IPS-18c (cell line): ENCODE results near the gene MICAL3.
A peak's percentile ranks its signal among the peaks of the same experiment; 100 is the strongest.
"Not testable (repeated sequence)": the region's sequence is repeated elsewhere in the genome, so short reads cannot be mapped to it uniquely, and the experiment has no call there.

Experiments used
- H3K4me3 ChIP-seq: 2 replicates; pipeline ENCODE4 v1.7.0; 2013; ENCODE audit warnings: low read depth, mild to moderate bottlenecking, low read length, moderate library complexity; ENCODE audit not compliant: insufficient read depth
- H3K9me3 ChIP-seq: one replicate; pipeline ENCODE4 v1.6.1; 2013; ENCODE audit warnings: mild to moderate bottlenecking, low read length, moderate library complexity; ENCODE audit not compliant: control insufficient read depth, insufficient read depth

MICAL3 gene, protein sequence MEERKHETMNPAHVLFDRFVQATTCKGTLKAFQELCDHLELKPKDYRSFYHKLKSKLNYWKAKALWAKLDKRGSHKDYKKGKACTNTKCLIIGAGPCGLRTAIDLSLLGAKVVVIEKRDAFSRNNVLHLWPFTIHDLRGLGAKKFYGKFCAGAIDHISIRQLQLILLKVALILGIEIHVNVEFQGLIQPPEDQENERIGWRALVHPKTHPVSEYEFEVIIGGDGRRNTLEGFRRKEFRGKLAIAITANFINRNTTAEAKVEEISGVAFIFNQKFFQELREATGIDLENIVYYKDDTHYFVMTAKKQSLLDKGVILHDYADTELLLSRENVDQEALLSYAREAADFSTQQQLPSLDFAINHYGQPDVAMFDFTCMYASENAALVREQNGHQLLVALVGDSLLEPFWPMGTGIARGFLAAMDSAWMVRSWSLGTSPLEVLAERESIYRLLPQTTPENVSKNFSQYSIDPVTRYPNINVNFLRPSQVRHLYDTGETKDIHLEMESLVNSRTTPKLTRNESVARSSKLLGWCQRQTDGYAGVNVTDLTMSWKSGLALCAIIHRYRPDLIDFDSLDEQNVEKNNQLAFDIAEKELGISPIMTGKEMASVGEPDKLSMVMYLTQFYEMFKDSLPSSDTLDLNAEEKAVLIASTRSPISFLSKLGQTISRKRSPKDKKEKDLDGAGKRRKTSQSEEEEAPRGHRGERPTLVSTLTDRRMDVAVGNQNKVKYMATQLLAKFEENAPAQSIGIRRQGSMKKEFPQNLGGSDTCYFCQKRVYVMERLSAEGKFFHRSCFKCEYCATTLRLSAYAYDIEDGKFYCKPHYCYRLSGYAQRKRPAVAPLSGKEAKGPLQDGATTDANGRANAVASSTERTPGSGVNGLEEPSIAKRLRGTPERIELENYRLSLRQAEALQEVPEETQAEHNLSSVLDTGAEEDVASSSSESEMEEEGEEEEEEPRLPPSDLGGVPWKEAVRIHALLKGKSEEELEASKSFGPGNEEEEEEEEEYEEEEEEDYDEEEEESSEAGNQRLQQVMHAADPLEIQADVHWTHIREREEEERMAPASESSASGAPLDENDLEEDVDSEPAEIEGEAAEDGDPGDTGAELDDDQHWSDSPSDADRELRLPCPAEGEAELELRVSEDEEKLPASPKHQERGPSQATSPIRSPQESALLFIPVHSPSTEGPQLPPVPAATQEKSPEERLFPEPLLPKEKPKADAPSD (N-terminal part only)

DNA sequence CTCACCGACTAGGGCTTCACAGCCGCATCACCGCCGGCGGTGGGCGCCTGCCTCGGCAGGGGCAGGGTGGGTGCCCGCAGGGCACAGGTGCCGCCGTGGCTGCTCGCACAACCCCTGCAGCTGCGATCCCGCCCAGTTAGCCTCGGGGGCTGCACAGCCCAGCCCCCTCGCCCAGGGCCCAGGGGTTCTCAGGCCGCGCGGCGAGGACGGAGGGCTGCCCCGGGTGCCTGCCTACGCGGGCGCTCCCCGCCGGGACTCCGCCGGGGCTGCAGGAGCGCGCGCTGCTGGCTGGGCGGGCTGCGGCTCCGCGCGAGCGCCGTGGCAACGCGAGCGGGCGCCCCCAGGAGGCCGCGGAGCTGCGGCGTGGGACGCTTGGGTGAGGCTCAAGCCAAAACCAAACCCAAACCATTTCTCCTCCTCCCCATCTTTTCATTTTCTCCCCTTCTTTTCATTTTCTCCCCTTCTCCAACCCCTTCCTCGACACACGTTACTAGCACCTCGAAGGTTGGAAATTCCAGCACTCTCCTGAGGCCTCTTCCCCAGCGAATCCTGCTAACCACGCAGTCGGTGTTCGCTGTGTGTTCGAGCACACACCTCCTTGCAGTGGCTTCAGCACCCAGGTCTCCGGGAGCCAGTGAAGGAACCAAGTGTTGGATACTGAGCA lies at the start of gene MICAL3:
TSS of gene MICAL3 (minus strand) at position 286 of the 664 bp plus-strand sequence. CDS start 117,749 bp downstream, outside the sequence.
- Histone ChIP-seq H3K4me3 (peak within 1 kb of the TSS; percentile 63), H3K9me3 (no peaks in the 10 kb centered on the region)

DNA sequence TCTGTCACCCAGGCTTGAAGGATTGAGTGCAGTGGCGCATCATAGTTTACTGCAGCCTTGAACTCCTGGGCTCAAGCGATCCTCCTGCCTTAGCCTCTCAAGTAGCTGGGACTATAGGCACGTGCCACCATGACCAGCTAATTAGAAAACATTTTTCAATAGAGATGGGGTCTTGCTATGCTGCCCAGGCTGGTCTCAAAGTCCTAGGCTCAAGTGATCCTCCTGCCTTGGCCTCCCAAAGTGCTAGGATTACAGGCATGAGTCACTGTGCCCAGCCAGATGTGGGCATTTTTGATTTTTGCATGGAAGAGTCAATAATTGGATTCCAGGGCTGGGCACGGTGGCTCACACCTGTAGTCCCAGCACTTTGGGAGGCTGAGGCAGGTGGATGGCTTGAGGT lies 49.6 kb upstream of the MICAL3 start:
- H3K4me3 ChIP-seq, H3K9me3 ChIP-seq: not testable (repeated sequence)

DNA sequence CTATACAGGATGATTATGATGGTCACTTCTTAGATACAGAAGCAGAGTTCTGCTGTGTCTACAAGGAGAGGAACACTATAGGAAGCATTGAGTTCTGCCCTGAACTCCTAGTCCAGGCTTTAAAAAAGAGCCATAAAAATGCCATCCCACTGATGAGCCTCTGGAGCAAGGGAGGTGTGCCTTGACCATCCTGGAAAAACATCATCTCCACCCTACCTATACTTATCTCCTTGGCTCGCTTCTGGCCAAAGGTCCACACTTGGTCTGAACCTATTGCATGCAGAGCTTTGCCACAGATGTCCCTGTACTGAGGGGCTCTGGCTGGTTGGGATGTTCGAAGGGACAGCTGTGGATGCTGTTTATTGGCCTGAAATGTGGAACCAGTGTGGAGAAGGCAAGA lies 49.1 kb upstream of the MICAL3 start:
- no peak overlapping the region for H3K4me3 ChIP-seq
- H3K9me3 ChIP-seq = no peaks in the 10 kb centered on the region

DNA sequence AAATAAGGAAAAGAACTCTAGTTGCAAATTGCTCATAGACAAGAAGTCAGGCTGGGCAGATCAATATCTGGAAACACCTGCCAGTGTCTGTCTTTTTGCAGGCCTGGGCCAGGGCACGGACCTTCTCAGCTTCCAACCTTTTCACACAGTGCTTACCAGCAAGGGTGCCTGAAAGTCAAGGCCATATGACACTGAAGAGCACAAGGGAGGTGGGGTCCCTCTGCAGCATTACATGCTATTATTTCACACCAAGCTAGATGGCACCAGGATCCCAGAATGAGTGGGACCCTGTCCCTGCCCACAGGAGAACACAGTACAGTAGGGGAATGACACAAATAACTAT lies 47.6 kb upstream of the MICAL3 start:
- no peak overlapping the region for H3K4me3 ChIP-seq
- no peaks in the 10 kb centered on the region for H3K9me3 ChIP-seq

DNA sequence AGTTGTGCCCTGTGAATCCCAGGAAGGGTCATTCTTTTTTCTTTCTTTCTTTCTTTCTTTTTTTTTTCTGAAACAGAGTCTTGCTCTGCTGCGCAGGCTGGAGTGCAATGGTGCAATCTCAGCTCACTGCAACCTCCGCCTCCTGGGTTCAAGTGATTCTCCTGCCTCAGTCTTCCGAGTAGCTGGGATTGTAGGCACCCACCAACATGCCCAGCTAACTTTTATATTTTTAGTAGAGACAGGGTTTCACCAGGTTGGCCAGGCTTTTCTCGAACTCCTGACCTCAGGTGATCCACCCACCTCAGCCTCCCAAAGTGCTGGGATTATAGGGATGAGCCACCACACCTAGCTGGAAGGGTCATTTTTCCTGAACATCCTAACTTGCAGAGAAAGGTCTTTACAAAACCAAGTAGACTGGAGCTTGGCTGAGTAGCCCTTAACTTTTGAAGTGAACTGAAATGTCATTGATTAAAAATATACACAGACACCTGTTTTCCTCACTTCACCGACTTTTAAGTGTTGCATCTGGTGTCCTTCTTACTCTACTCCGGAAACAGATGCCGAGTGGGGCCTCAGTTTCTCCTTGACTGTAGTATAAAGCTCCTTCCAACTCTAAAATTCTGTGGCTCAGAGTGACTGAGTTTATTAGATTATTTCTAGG lies 47.1 kb upstream of the MICAL3 start:
- not testable (repeated sequence) for H3K9me3 ChIP-seq, H3K4me3 ChIP-seq

DNA sequence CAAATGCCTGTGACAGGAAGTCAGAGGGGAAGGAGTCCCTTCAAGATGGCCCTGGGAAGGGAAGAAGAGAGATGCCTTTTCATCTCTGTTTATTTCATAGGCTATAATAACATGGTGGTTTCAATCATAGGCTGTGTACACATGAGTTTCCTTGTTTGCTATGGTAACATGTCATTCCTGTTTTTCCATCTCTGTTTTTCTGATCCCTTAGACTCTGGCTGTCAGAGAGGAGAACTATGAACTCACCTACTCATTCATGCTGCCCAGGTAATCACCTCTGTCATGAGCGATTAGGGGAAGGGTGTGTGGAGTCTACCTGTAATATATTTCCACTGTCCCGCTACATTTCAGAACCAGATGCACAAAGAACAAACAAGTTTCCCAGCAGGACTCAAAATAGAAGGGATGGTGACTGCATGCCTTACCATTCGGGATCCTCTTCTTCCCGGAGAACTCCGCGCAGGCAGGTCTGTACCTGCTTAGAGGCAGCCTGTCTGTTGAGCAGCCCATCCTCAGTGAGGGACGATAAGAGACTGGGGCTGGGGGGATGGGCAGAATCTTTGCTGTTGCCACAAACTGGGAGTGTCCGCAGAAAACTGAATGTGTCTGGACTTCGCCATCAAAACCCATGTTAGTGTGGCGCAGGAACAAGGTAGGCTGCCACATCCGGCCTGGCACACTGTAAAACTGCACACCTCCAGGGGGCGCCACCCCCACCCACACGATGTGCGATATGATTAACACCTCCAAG lies 46.4 kb upstream of the MICAL3 start:
- Histone ChIP-seq H3K4me3 (no peak overlapping the region), H3K9me3 (no peaks in the 10 kb centered on the region)

DNA sequence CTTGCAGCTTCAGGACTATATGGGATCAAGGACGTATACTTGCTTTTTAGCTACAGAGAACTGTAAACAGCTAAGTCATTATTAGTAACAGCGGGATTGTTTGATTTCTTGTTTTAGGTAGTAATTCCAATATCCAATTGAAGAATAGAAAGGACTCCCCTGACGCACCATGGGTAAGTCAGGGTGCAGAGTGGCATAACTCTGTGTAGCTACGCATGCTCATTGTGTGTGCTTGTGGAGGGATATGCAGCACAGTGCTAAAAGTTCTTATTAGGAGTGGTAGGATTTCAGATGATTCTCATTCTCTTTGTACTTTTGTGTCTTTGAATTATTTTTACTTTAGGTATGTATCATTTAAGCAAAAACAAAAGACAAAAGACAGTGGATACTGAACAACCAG lies 45.7 kb upstream of the MICAL3 start:
- Histone ChIP-seq H3K4me3 (no peak overlapping the region), H3K9me3 (no peaks in the 10 kb centered on the region)

DNA sequence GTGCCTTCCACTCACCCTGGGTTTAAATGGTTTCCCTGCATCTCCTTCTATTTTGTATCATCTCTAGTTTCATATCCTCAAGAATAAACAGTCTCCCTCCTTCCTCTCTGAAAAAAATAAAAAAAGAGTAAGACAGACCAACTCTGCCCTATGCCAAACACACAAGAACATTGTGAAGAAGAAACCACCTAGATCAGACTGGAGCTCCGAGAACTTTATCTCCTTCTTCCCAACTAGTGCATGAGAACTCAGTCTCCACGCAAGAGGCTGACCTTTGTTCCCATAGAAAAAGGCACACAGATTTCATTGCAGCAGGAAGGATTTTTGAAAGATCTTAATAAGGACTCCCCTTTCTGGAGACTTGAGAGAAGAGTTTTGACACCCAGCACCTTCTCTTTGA lies 44.7 kb upstream of the MICAL3 start:
- Histone ChIP-seq H3K4me3 (no peak overlapping the region), H3K9me3 (no peaks in the 10 kb centered on the region)

DNA sequence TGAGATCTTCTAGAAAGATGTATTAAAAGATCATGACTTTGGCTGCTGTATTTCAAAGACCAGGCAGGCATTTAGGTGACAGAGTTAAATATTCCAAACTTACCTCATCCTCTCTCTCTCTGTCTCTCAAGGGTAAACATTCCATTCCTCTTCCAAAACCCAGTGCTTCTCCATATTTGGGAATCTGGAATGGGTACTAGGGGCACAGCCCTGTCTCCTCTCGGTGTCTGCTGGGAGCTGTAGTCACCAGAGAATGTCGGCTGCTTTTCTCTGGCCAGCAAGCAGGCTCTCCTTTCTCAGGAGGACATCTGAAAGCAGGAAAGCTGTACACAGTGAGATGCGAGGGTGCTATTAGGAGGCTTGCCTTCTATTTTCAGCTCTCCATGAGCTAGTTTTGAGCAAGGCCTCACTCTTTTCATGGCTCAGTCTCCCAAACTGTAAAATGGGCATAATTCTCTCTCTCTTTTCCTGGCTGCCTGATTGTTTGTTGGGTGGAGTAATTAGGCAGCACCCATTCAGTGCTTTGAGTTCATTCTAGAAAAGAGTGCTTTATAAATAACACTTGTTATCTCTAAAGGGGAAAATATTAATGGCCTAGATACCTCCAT lies 44.1 kb upstream of the MICAL3 start:
- H3K4me3 ChIP-seq = no peak overlapping the region
- no peaks in the 10 kb centered on the region for H3K9me3 ChIP-seq

DNA sequence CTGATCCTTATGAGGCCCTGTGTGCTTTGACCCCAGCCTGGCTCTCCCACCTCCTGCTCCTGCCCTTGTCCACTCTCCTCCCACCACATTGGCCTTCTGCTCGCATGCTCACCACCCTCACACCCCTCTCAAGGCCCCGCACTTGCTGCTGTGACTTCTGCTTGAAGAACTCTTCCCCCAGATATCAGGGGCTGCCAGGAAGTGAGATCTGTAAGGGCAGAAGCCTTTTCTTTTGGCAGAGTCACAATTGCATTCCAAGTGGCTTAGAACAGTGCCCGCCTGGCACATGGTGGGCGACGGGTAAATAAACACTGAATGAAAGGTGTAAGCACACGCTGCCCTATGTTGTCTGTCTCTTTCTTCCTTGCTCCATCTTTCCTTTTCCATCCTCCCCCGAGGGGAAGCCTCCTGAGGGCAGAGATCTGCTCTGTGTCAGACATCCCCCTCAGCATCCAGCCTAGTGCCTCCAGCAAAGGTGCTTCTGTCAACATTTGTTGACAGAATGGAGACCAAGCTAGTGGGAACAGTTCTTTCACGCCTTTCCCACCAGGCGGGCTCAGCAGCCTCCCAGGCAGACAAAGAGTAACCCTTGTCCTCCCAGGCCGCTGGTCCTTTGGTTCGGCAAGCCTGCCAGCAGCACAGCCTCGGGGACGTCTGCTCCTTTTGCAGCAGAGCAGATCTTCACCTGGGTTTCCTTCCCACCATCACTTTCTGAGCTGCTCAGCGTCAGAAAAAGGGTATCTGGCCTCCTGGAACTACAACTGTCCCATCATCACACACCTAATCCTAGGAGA lies 43.4 kb upstream of the MICAL3 start:
- Histone ChIP-seq H3K4me3 (no peak overlapping the region), H3K9me3 (no peaks in the 10 kb centered on the region)

DNA sequence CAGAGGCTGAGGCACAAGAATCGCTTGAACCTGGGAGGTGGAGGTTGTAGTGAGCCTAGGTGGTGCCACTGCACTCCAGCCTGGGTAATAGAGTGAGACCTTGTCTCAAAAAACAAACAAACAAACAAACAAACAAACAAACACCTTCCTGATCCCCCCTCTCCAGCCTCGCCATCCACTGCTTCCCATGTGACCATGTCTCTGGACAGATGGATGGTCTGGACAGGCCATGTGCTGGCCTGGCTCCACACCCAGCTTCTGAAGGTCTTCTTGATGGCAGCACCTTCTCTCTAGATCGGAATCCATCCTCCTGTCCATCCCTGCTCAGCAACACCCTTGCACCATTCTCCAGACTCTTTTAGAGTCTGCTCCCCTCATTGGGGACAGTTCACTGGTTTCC lies 42.8 kb upstream of the MICAL3 start:
- Histone ChIP-seq H3K9me3 (no peaks in the 10 kb centered on the region), H3K4me3 (no peak overlapping the region)

DNA sequence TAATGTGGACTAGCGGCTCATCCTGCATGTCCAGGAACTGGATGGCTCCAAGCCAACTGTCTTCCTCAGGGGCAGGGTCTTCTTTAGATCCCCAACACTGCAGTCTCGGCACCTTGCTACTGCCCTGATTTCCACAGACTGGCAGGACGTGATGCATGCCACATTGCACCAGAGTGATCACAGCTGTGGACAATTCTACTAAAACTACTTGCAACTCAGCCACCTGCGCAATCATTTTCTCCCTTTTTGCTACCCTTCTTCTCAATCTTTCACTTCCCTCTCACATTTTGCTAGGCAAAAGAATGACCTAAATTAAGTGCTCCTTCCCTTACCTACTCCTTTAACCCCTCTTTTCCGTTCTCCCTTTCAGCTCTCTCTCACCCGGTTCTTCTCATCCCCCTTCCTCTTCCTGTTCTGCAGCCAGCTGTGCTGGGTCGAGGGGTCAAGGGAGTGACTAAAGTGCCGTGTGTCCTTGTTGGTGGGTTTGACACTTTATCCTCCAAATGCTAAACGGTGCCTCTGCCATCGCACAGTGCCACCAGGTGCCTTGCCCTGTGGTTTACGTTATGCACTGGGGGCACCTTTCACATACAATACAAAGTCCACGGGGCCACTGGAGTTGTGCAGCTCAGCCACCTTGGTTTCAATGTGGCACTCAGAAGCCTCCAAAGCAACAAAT lies 42.0 kb upstream of the MICAL3 start:
- H3K9me3 ChIP-seq = no peaks in the 10 kb centered on the region
- no peak overlapping the region for H3K4me3 ChIP-seq

DNA sequence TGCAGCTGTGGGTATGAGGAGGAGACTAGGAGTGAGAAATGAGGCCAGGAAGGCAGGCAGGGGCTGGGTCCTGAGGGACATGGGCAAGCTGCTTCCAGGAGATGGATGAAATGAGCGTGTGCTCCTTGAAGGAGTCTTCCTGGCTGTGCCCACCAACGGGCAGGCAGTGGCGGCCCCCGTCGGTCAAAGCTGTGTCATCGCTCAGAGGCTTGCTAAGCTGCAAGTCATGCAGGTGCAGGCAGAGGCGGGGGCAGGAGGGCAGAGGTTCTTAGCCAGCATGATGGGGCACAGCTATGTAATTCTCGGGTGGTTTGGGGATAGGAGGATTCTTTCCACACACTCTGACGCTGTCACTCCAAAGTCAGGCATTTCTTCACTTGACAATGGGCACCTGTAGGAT lies 40.9 kb upstream of the MICAL3 start:
- H3K4me3 ChIP-seq = no peak overlapping the region
- no peaks in the 10 kb centered on the region for H3K9me3 ChIP-seq

DNA sequence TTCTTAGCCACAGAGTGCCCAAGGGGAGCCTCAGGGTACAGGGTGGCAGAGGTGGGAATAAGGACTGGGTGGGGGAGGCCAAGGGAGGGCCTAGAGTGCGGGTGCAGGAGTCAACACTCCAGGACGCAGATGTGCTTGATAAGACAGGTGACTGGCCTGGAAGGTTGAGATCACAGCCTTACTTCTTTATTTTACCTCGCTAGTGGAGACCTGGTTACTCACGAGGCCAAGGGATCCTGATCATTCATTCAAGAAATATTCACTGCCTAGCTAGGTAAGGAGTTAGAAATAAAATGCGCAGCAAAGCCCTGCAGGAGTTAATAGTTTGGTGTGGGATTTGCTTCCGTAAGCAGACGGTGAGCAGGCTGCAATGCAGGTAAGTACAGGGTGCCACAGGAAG lies 40.3 kb upstream of the MICAL3 start:
- H3K9me3 ChIP-seq = no peaks in the 10 kb centered on the region
- no peak overlapping the region for H3K4me3 ChIP-seq

DNA sequence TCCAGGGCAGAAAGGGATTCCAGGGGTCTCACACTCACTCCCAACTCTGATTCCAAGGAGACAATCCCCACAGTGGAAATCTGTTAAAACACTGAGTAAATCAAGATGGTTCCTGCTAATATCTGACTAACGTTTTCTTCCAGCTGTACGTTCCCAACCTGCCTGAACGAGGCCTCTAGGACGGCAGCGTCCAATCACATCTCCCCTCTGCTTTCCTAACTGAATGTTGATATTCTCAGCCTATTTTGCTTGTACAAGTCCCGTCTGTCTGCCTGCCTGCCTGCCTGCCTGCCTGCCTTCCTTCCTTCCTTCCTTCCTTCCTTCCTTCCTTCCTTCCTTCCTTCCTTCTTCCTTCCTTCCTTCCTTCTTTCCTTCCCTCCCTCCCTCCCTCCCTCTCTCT lies 39.4 kb upstream of the MICAL3 start:
- not testable (repeated sequence) for H3K9me3 ChIP-seq, H3K4me3 ChIP-seq
